SU-DHL-6 (cell line): ENCODE data around the gene ZNF524.

Source experiments
- H2AFZ ChIP-seq: fragments of 200-600 bp; sonication (generic); 2 replicates; pipeline ENCODE4 v1.6.1; 2014; ENCODE audit warnings: low read depth, mild to moderate bottlenecking, moderate library complexity, mixed read lengths, antibody characterized with exemption, low read length; ENCODE audit not compliant: severe bottlenecking
- H3F3A ChIP-seq: fragments of 200-600 bp; shearing (Covaris generic); 2 replicates; pipeline ENCODE4 v1.6.0; 2016; ENCODE audit warnings: antibody characterized with exemption, mild to moderate bottlenecking; ENCODE audit not compliant: insufficient read depth
- H3K27ac ChIP-seq: fragments of 200-600 bp; sonication (generic); 2 replicates; pipeline ENCODE4 v1.5.1; 2016; ENCODE audit warnings: low read depth, mild to moderate bottlenecking, low read length, moderate library complexity, mixed read lengths
- H3K27me3 ChIP-seq: fragments of 200-600 bp; sonication (generic), shearing (Covaris generic); 2 replicates; pipeline ENCODE4 v1.6.0; 2014; ENCODE audit warnings: mild to moderate bottlenecking, low read length
- H3K36me3 ChIP-seq: fragments of 200-600 bp; sonication (generic); 2 replicates; pipeline ENCODE4 v1.6.1; 2014; ENCODE audit warnings: mild to moderate bottlenecking, low read length, mixed read lengths
- H3K4me2 ChIP-seq: fragments of 300-600, 200-600 bp; shearing (Covaris generic), sonication (generic); 2 replicates; pipeline ENCODE4 v1.6.0; 2014; ENCODE audit warnings: low read length, low read depth, mild to moderate bottlenecking; ENCODE audit not compliant: poor library complexity, severe bottlenecking
- H3K4me3 ChIP-seq: fragments of 200-600 bp; sonication (generic); 2 replicates; pipeline ENCODE4 v1.5.1; 2014; ENCODE audit warnings: antibody characterized with exemption, low read length, mild to moderate bottlenecking, mixed read lengths; ENCODE audit not compliant: insufficient read depth, poor library complexity, severe bottlenecking
- H3K79me2 ChIP-seq: fragments of 200-600 bp; sonication (generic); 2 replicates; pipeline ENCODE4 v1.6.1; 2014; ENCODE audit warnings: mild to moderate bottlenecking, low read length, moderate library complexity; ENCODE audit not compliant: insufficient read depth
- H3K9ac ChIP-seq: fragments of 200-600 bp; sonication (generic); 2 replicates; pipeline ENCODE4 v1.7.0; 2014; ENCODE audit warnings: mild to moderate bottlenecking, low read length
- H3K9me2 ChIP-seq: fragments of 200-600 bp; sonication (generic); replicated peaks from 2 replicates; pipeline ENCODE4 v1.6.1; 2014; ENCODE audit warnings: low read length; ENCODE audit not compliant: insufficient read depth
- H3K9me3 ChIP-seq: fragments of 200-600 bp; sonication (generic); 2 replicates; pipeline ENCODE4 v1.6.1; 2014; ENCODE audit warnings: low read length, mixed read lengths; ENCODE audit not compliant: insufficient read depth
- H4K20me1 ChIP-seq: fragments of 200-600 bp; sonication (generic); 2 replicates; pipeline ENCODE4 v1.6.1; 2014; ENCODE audit warnings: low read depth, mild to moderate bottlenecking, antibody characterized with exemption, low read length, moderate library complexity, mixed read lengths
- EZH2phosphoT487 ChIP-seq: fragments of 200-600 bp; sonication (generic), shearing (Covaris generic); conservative IDR thresholded peaks from 2 replicates; pipeline ENCODE4 v1.6.1; 2018; ENCODE audit warnings: mild to moderate bottlenecking, antibody characterized with exemption, low read length, moderate library complexity, mixed read lengths
- TF ChIP-seq, protein P1 (sequence below): fragments of 200-600 bp; sonication (generic); IDR thresholded peaks from one replicate; pipeline ENCODE4 v1.5.1; 2017; ENCODE audit warnings: antibody characterized with exemption, mild to moderate bottlenecking, low read length, moderate library complexity; ENCODE audit not compliant: insufficient read depth, poor library complexity, severe bottlenecking

The ZNF524 gene

DNA sequence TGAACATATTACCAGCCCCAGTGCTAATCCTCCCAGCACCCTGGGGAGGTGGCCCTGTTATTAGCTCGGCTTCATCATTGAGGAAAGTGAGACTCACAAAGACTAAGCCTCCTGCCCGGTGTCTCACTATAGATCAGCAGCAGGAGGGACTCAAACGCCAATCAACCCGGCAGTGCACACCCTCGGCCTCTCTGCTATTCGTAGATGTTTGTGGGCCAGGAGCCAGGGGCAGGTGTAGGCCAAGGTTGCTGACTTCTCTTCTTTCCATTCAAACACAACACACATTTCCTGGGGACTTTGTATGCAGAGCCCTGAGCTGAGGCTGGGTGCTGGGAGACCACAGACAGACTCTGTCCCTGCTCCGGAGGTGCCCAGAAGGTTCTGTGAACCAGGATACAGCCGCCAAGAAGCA is 45.3 kb upstream of the ZNF524 start:
- Histone ChIP-seq H3F3A (no peaks in the 10 kb centered on the region), H2AFZ (no peak overlapping the region), H3K79me2 (no peaks in the 10 kb centered on the region), H3K9ac (no peak overlapping the region), H3K4me3 (no peak overlapping the region), H3K27me3 (no peaks in the 10 kb centered on the region), H3K9me2 (no peaks in the 10 kb centered on the region), H4K20me1 (no peaks in the 10 kb centered on the region), H3K9me3 (no peaks in the 10 kb centered on the region), H3K4me2 (no peak overlapping the region), H3K36me3 (no peaks in the 10 kb centered on the region), H3K27ac (no peak overlapping the region)
- TF ChIP-seq EZH2phosphoT487: no peak
- TF ChIP-seq, protein P1, sequence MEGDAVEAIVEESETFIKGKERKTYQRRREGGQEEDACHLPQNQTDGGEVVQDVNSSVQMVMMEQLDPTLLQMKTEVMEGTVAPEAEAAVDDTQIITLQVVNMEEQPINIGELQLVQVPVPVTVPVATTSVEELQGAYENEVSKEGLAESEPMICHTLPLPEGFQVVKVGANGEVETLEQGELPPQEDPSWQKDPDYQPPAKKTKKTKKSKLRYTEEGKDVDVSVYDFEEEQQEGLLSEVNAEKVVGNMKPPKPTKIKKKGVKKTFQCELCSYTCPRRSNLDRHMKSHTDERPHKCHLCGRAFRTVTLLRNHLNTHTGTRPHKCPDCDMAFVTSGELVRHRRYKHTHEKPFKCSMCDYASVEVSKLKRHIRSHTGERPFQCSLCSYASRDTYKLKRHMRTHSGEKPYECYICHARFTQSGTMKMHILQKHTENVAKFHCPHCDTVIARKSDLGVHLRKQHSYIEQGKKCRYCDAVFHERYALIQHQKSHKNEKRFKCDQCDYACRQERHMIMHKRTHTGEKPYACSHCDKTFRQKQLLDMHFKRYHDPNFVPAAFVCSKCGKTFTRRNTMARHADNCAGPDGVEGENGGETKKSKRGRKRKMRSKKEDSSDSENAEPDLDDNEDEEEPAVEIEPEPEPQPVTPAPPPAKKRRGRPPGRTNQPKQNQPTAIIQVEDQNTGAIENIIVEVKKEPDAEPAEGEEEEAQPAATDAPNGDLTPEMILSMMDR: no peak

GRCh38 chr19:55559684-55560083 is 40.4 kb upstream of the ZNF524 start:
- Histone ChIP-seq H2AFZ (no peak overlapping the region), H4K20me1 (no peaks in the 10 kb centered on the region), H3K9me3 (no peaks in the 10 kb centered on the region), H3K4me3 (no peak overlapping the region), H3K79me2 (no peaks in the 10 kb centered on the region), H3K36me3 (no peaks in the 10 kb centered on the region), H3F3A (no peaks in the 10 kb centered on the region), H3K9ac (no peak overlapping the region), H3K4me2 (no peak overlapping the region), H3K9me2 (no peaks in the 10 kb centered on the region), H3K27ac (no peak overlapping the region), H3K27me3 (no peaks in the 10 kb centered on the region)
- no peak for TF ChIP-seq EZH2phosphoT487
- TF ChIP-seq, protein P1: no peak

- H3K9me2 ChIP-seq: no peaks in the 10 kb centered on the region
- no peaks in the 10 kb centered on the region for H3K79me2 ChIP-seq
- no peak overlapping the region for H3K4me3 ChIP-seq
- no peaks in the 10 kb centered on the region for H3K9me3 ChIP-seq
- no peaks in the 10 kb centered on the region for H3K27me3 ChIP-seq
- no peak overlapping the region for H3K27ac ChIP-seq
- no peaks in the 10 kb centered on the region for H4K20me1 ChIP-seq
- no peak for TF ChIP-seq EZH2phosphoT487
- TF ChIP-seq, protein P1: no peak
- no peak overlapping the region for H3K4me2 ChIP-seq
- H2AFZ ChIP-seq: no peak overlapping the region
- H3K9ac ChIP-seq: no peak overlapping the region
- H3F3A ChIP-seq: no peaks in the 10 kb centered on the region
- H3K36me3 ChIP-seq: no peaks in the 10 kb centered on the region
Observed at GRCh38 chr19:55563261-55563690, 36.8 kb upstream of the ZNF524 start.
